Endodermal cell (in vitro differentiated cells): ENCODE data around the gene FKBP15. TPM values are rescaled to one million over a fixed set of nuclear protein-coding genes. Genes with fewer than 3 reads are reported as not detected.

Source experiments
- DNase-seq: peaks from one replicate; pipeline ENCODE4 v3.0.0-alpha.2; 2017
- H3K27ac ChIP-seq: 2 replicates; pipeline ENCODE4 v1.5.1; 2013; ENCODE audit warnings: mild to moderate bottlenecking, low read depth, low read length, moderate library complexity
- H3K27me3 ChIP-seq: 2 replicates; pipeline ENCODE4 v1.6.1; 2013; ENCODE audit warnings: mild to moderate bottlenecking, low read length, moderate library complexity; ENCODE audit not compliant: insufficient read depth, control insufficient read depth, poor library complexity, severe bottlenecking
- H3K36me3 ChIP-seq: 2 replicates; pipeline ENCODE4 v1.7.0; 2013; ENCODE audit warnings: mild to moderate bottlenecking, low read length, moderate library complexity; ENCODE audit not compliant: control insufficient read depth, insufficient read depth
- H3K4me1 ChIP-seq: one replicate; pipeline ENCODE4 v1.7.0; 2013; ENCODE audit warnings: low read length; ENCODE audit not compliant: control insufficient read depth, insufficient read depth
- H3K4me3 ChIP-seq: 2 replicates; pipeline ENCODE4 v1.5.1; 2013; ENCODE audit warnings: mild to moderate bottlenecking, low read length, moderate library complexity
- H3K9ac ChIP-seq: 2 replicates; pipeline ENCODE4 v1.6.1; 2013; ENCODE audit warnings: mild to moderate bottlenecking, low read length, moderate library complexity; ENCODE audit not compliant: poor library complexity, severe bottlenecking; ENCODE audit errors: extremely low read depth
- H3K9me3 ChIP-seq: 2 replicates; pipeline ENCODE4 v1.6.1; 2013; ENCODE audit warnings: mild to moderate bottlenecking, low read length, moderate library complexity; ENCODE audit not compliant: control insufficient read depth
- H3K27ac Mint-ChIP-seq: 2 replicates; pipeline ENCODE4 v1.8.0; 2020; ENCODE audit warnings: mixed read lengths
- H3K27me3 Mint-ChIP-seq: 2 replicates; pipeline ENCODE4 v1.8.0; 2021; ENCODE audit warnings: mild to moderate bottlenecking, mixed read lengths; ENCODE audit not compliant: insufficient read depth
- H3K36me3 Mint-ChIP-seq: 2 replicates; pipeline ENCODE4 v1.8.0; 2020; ENCODE audit warnings: low read depth, mixed read lengths
- H3K4me1 Mint-ChIP-seq: 2 replicates; pipeline ENCODE4 v1.8.0; 2020; ENCODE audit warnings: mixed read lengths
- H3K4me3 Mint-ChIP-seq: 2 replicates; pipeline ENCODE4 v1.8.0; 2020; ENCODE audit warnings: mild to moderate bottlenecking, moderate library complexity, mixed read lengths
- H3K9me3 Mint-ChIP-seq: 2 replicates; pipeline ENCODE4 v1.8.0; 2020; ENCODE audit warnings: mild to moderate bottlenecking, mixed read lengths
- WGBS, 2 experiments: methylation state at CpG; one replicate each; pipeline versions ENCODE4 v1.1.5 to v1.1.7; 2013; ENCODE audit warnings: missing lambda C conversion rate in 2 of 2, mixed read lengths in 1 of 2; ENCODE audit not compliant: insufficient coverage in 1 of 2, insufficient read length in 1 of 2; 5-methylcytosine and 5-hydroxymethylcytosine counted together
- total RNA-seq, 2 donors: library from RNA; stranded (reverse); fragmentation: NEBNext Ultra II Directional in 1 of 2; extraction: Animal tissue kit (Norgen Biotek cat#: 25700) in 1 of 2; gene quantifications; 2 replicates in 1 of 2; 3 replicates in 1 of 2; pipeline ENCODE4 v1.2.1, GENCODE V29; 2021
- TF ChIP-seq, protein P1 (sequence below): fragments of 200-600 bp; sonication (generic); conservative IDR thresholded peaks from 2 replicates; pipeline ENCODE4 v1.5.0; 2021; ENCODE audit warnings: antibody characterized with exemption, mild to moderate bottlenecking

FKBP15 gene
- total RNA-seq, 2 donors from 2014 or later, result 17.1 to 19.6 TPM

DNA sequence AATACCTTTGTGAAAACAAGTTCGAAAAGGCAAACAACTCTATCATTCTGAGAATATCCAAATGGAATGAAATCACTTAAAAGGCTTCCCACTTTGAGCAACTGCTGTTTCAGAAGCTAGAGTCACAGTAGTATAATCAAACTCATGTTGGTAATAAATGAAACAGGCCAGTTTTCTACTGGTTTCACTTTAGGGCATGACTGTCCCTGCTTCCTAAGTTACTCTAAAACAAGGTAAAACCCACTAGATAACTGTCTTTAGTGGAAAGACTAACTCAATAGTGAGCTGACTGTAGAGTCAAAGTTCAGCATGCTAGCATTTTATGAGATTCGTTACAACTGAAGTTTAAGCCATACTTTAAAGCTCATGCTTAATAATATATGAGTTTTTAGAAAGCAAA, 48.3 kb upstream of the FKBP15 start:
- DNase-seq, result no peak
- Histone ChIP-seq H3K9ac (no peak overlapping the region), H3K4me1 (no peaks in the 10 kb centered on the region), H3K4me3 (no peak overlapping the region), H3K36me3 (peaks cover 54% of the 10 kb centered on the region), H3K9me3 (no peaks in the 10 kb centered on the region), H3K27me3 (no peaks in the 10 kb centered on the region), H3K27ac (no peak overlapping the region)
- TF ChIP-seq, protein P1, sequence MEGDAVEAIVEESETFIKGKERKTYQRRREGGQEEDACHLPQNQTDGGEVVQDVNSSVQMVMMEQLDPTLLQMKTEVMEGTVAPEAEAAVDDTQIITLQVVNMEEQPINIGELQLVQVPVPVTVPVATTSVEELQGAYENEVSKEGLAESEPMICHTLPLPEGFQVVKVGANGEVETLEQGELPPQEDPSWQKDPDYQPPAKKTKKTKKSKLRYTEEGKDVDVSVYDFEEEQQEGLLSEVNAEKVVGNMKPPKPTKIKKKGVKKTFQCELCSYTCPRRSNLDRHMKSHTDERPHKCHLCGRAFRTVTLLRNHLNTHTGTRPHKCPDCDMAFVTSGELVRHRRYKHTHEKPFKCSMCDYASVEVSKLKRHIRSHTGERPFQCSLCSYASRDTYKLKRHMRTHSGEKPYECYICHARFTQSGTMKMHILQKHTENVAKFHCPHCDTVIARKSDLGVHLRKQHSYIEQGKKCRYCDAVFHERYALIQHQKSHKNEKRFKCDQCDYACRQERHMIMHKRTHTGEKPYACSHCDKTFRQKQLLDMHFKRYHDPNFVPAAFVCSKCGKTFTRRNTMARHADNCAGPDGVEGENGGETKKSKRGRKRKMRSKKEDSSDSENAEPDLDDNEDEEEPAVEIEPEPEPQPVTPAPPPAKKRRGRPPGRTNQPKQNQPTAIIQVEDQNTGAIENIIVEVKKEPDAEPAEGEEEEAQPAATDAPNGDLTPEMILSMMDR, result no peak
- Mint-ChIP-seq H3K4me3 (no peak overlapping the region), H3K4me1 (peaks cover 4% of the 10 kb centered on the region), H3K27ac (no peak overlapping the region), H3K27me3 (no peaks in the 10 kb centered on the region), H3K9me3 (no peaks in the 10 kb centered on the region), H3K36me3 (peaks cover 49% of the 10 kb centered on the region)
- WGBS, 2 experiments, result 92 to 93% methylated on average over 2 of the region's 2 CpGs

DNA sequence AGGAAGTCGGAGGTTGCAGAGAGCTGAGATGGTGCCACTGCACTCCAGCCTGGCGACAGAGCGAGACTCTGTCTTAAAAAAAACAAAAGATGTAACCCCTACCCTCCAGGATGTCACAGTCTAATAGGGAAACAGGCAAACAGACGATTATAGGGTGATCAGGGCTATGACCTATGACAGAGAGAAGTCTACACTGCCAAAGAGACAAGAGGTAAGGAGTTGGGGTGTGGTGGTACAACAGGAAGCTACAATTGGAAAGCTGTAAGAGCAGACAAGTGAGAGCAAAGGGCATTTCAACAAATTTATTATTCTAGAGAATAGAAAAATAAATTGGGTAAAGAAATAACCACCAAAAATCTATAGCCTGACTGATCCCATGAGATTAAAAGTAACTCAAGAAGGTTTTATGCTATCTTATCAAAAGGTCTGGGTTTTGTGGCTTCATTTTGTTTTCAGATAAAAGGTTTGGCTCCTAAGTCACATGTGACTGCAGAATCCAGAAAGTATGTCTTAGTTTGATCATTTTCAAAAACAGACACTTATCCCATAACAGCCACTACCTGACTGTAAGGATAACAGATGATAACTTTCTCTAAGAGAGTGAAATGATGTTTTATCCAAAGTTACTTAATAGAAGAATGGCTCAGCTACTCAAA, 47.0 kb upstream of the FKBP15 start:
- Mint-ChIP-seq H3K4me3 (no peak overlapping the region), H3K27me3 (no peaks in the 10 kb centered on the region), H3K9me3 (no peaks in the 10 kb centered on the region), H3K4me1 (no peaks in the 10 kb centered on the region), H3K36me3 (peaks cover 45% of the 10 kb centered on the region), H3K27ac (no peak overlapping the region)
- Histone ChIP-seq H3K9ac (no peak overlapping the region), H3K9me3 (no peaks in the 10 kb centered on the region), H3K4me1 (no peaks in the 10 kb centered on the region), H3K36me3 (peaks cover 50% of the 10 kb centered on the region), H3K4me3 (no peak overlapping the region), H3K27ac (no peak overlapping the region), H3K27me3 (no peaks in the 10 kb centered on the region)
- TF ChIP-seq, protein P1, result no peak
- 82 to 94% methylated on average over 3 to 4 of the region's 4 CpGs for WGBS, 2 experiments
- no peak for DNase-seq

DNA sequence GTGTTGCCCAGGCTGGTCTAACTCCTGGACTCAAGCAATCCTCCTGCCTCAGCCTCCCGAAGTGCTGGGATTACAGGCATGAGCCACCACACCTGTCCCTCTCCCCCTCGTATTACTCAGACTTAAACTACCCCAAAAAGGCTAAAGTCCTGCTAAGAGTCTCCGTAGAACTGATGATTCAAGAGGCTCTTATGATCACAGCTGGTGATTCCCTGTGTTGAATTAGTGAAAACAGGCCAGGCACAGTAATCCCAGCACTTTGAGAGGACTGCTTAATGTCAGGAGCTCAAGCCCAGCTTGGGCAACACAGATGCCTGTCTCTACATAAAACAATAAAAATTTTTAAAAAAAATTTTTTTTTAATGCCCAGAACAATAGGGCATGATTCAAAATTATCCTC, 45.1 kb upstream of the FKBP15 start:
- Histone ChIP-seq H3K27ac (no peak overlapping the region), H3K9me3 (no peaks in the 10 kb centered on the region), H3K9ac (no peak overlapping the region), H3K4me1 (no peaks in the 10 kb centered on the region), H3K36me3 (peaks cover 43% of the 10 kb centered on the region), H3K27me3 (no peaks in the 10 kb centered on the region), H3K4me3 (no peak overlapping the region)
- no peaks in the 10 kb centered on the region for H3K9me3 Mint-ChIP-seq
- H3K36me3 Mint-ChIP-seq, result peaks cover 47% of the 10 kb centered on the region
- no peak for DNase-seq
- H3K4me3 Mint-ChIP-seq, result no peak overlapping the region
- TF ChIP-seq, protein P1, result no peak
- no peaks in the 10 kb centered on the region for H3K27me3 Mint-ChIP-seq
- no peak overlapping the region for H3K27ac Mint-ChIP-seq
- WGBS, 2 experiments, result 89 to 93% methylated on average over 3 of the region's 3 CpGs
- no peaks in the 10 kb centered on the region for H3K4me1 Mint-ChIP-seq
